Parathyroid adenoma (tissue), 2 donors: ENCODE data around the gene EIF3I.
A peak's percentile ranks its signal among the peaks of the same experiment; 100 is the strongest.

Experiments
- H2AFZ ChIP-seq: fragments of 300-600 bp; sonication (generic); one replicate; pipeline ENCODE4 v1.7.0; 2017; ENCODE audit warnings: antibody characterized with exemption, mild to moderate bottlenecking
- H3K27ac ChIP-seq: fragments of 300-600 bp; sonication (generic); one replicate; pipeline ENCODE4 v1.7.0; 2017
- H3K27me3 ChIP-seq: fragments of 300-600 bp; sonication (generic); one replicate; pipeline ENCODE4 v1.7.0; 2017; ENCODE audit warnings: low read length; ENCODE audit not compliant: control insufficient read depth, insufficient read depth
- H3K36me3 ChIP-seq: fragments of 300-600 bp; sonication (generic); one replicate; pipeline ENCODE4 v1.7.0; 2017; ENCODE audit warnings: low read length; ENCODE audit not compliant: control insufficient read depth, insufficient read depth
- H3K4me1 ChIP-seq: fragments of 300-600 bp; sonication (generic); one replicate; pipeline ENCODE4 v1.7.0; 2017; ENCODE audit warnings: control low read depth
- H3K4me2 ChIP-seq: fragments of 300-600 bp; sonication (generic); one replicate; pipeline ENCODE4 v1.7.0; 2017; ENCODE audit warnings: low read length
- H3K4me3 ChIP-seq: fragments of 300-600 bp; sonication (generic); one replicate; pipeline ENCODE4 v1.7.0; 2017; ENCODE audit warnings: low read depth, low read length
- H3K79me2 ChIP-seq: fragments of 300-600 bp; sonication (generic); one replicate; pipeline ENCODE4 v1.7.0; 2017; ENCODE audit warnings: control low read depth
- H3K9ac ChIP-seq: fragments of 300-600 bp; sonication (generic); one replicate; pipeline ENCODE4 v1.7.0; 2017; ENCODE audit warnings: mild to moderate bottlenecking
- H3K9me3 ChIP-seq: fragments of 300-600 bp; sonication (generic); one replicate; pipeline ENCODE4 v1.7.0; 2017; ENCODE audit warnings: low read length; ENCODE audit not compliant: control insufficient read depth
- TF ChIP-seq, protein P1 (sequence below): fragments of 300-600 bp; sonication (generic); IDR thresholded peaks from one replicate; pipeline ENCODE4 v1.7.0; 2017; ENCODE audit warnings: antibody characterized with exemption, mild to moderate bottlenecking
- donor health status: primary hyperparathyroidism.

EIF3I gene

DNA sequence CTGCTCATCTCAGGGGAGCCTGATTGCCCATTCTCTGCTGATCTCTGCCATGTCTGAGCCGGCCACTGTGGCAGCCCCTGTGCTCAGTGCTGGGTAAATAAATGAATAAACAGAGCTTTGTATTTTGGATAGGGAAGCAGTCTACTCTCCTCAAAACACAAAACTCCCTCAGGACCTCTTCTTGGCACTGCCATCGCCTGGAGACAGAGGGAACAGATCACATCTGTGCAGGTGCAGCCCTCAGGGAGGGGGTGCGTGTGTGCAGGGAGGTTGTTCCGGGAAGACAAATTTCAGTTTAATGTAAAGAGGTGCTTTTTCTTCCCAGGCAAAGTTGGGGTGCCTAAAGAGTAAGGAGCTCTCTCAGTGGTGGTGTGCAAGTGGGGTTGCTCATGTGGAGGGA is 17.1 kb downstream of the EIF3I start:
- Histone ChIP-seq H2AFZ (no peak overlapping the region), H3K4me3 (no peak overlapping the region), H3K9me3 (no peaks in the 10 kb centered on the region), H3K36me3 (no peaks in the 10 kb centered on the region), H3K27me3 (no peaks in the 10 kb centered on the region), H3K79me2 (no peaks in the 10 kb centered on the region), H3K4me1 (no peaks in the 10 kb centered on the region), H3K9ac (no peak overlapping the region), H3K4me2 (peak overlapping the region; percentile 92), H3K27ac (no peak overlapping the region)
- TF ChIP-seq, protein P1, sequence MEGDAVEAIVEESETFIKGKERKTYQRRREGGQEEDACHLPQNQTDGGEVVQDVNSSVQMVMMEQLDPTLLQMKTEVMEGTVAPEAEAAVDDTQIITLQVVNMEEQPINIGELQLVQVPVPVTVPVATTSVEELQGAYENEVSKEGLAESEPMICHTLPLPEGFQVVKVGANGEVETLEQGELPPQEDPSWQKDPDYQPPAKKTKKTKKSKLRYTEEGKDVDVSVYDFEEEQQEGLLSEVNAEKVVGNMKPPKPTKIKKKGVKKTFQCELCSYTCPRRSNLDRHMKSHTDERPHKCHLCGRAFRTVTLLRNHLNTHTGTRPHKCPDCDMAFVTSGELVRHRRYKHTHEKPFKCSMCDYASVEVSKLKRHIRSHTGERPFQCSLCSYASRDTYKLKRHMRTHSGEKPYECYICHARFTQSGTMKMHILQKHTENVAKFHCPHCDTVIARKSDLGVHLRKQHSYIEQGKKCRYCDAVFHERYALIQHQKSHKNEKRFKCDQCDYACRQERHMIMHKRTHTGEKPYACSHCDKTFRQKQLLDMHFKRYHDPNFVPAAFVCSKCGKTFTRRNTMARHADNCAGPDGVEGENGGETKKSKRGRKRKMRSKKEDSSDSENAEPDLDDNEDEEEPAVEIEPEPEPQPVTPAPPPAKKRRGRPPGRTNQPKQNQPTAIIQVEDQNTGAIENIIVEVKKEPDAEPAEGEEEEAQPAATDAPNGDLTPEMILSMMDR = no peak

DNA sequence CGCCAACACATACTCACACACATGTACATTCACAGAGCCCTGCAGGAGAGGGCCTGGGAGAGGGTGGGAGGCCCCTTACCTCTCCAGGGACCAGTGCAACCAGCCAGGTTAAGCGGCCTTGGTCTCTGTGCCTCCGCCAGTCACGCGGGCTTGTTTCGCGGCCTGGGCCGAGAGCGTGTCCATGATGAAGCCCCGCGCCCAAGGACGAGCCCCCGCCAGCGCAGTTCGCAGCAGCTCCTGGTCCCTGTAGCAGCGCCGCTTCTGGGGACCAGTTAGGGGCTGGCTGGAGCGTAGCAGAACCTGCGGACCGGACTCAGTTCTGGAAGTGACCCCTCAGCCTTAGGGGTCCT is 17.6 kb downstream of the EIF3I start:
- H3K36me3 ChIP-seq = no peaks in the 10 kb centered on the region
- H3K4me2 ChIP-seq = peak overlapping the region; percentile 92
- H3K79me2 ChIP-seq = no peaks in the 10 kb centered on the region
- H3K27me3 ChIP-seq = no peaks in the 10 kb centered on the region
- TF ChIP-seq, protein P1 = no peak
- no peaks in the 10 kb centered on the region for H3K4me1 ChIP-seq
- H3K4me3 ChIP-seq = peak overlapping the region; percentile 58
- H2AFZ ChIP-seq = peak overlapping the region; percentile 80
- H3K9ac ChIP-seq = no peak overlapping the region
- H3K27ac ChIP-seq = peak overlapping the region; percentile 60
- no peaks in the 10 kb centered on the region for H3K9me3 ChIP-seq

- TF ChIP-seq, protein P1 = peak; percentile 16
These were observed 18.1 kb downstream of the EIF3I start for GRCh38 chr1:32240140-32240951.

DNA sequence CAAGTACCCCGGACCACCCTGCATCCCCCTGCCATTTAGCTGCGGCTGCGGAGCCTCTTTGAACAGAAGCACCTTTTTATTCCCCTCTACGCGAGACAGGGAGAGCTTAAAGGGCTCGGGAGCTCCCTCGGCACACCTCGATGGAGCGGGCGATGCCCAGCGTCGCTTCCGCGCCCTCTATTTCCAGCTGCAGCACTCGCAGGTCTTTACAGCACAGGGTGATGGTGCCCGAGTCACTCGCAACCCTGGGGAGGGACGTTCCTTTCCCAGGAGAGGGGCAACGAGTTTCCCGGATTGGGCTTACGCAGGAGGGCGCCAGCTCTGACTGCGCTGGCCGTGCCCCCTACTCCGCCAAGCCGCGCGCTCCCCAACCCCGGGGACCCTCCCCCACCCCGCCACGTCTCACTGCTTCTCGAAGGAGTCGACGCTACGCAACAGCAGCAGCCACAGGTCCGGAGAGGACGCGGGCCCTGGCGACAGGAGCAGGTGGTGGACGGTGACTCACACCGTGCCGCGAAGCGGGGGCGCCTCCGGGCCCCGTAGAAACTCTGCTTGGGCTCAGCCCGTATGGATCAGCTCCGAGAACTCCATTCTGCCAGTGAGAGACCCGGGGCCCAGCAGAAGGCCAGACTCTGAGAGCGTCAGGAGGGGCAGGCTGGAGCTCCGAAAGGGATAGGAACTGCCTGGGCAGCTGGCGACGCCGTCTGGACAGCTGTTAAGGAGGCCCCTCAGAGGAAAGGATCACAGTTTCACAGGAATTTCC is 19.0 kb downstream of the EIF3I start:
- H3K36me3 ChIP-seq = no peaks in the 10 kb centered on the region
- H3K4me3 ChIP-seq = peak overlapping the region; percentile 58
- H3K27me3 ChIP-seq = no peaks in the 10 kb centered on the region
- H3K9ac ChIP-seq = no peak overlapping the region
- H3K9me3 ChIP-seq = no peaks in the 10 kb centered on the region
- peak overlapping the region; percentile 92 for H3K4me2 ChIP-seq
- no peaks in the 10 kb centered on the region for H3K4me1 ChIP-seq
- peak overlapping the region; percentile 80 for H2AFZ ChIP-seq
- TF ChIP-seq, protein P1 = no peak
- no peaks in the 10 kb centered on the region for H3K79me2 ChIP-seq
- H3K27ac ChIP-seq = peak overlapping the region; percentile 60

More at GRCh38 chr1:32240140-32240951, 18.1 kb downstream of the EIF3I start:
- Histone ChIP-seq H3K9me3 (no peaks in the 10 kb centered on the region), H3K4me1 (no peaks in the 10 kb centered on the region), H3K27ac (peak overlapping the region; percentile 60), H3K4me3 (peak overlapping the region; percentile 58), H3K9ac (no peak overlapping the region), H3K79me2 (no peaks in the 10 kb centered on the region), H3K36me3 (no peaks in the 10 kb centered on the region), H2AFZ (peak overlapping the region; percentile 80), H3K4me2 (peak overlapping the region; percentile 92), H3K27me3 (no peaks in the 10 kb centered on the region)
